HG02678 (cell line): Measurements from ENCODE around the gene CYSLTR2.

Experiments used
- ATAC-seq: cut with Tn5 transposase; IDR thresholded peaks from one replicate; pipeline ENCODE4 v1.9.1; 2021; ENCODE audit warnings: mild to moderate bottlenecking, moderate library complexity; ENCODE audit not compliant: unreplicated experiment

The CYSLTR2 gene

DNA sequence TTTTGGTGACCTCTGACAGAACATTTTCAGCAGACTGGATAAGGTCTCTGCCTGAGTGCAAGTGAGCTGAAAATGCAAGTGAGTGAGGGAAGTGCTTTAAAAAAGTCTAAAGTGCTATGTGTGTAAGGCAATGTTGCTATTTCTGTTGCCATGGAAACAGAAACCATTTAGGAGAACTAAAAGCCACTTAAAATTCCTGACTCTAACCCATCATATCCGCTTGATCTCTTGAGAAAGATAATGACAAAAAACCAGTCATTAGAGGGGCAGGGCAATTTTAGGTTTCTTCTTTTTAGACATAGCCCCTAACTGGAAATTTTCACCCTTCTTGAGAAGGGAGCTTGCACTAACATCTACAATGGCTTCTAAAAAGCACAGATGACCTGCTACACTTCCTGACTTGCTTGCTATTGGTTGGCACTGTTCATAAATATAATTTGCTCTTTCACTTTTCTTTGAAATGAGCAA is at the start of gene CYSLTR2:
Gene CYSLTR2, plus strand, starts transcription at position 458 of the 468 bp plus-strand sequence. CDS start 52,889 bp downstream, outside the sequence.
- ATAC-seq: peak; percentile 53

- ATAC-seq: no peak
Observed at GRCh38 chr13:48615049-48615448, 38.7 kb upstream of the CYSLTR2 start.

GRCh38 chr13:48618937-48619336 is 34.8 kb upstream of the CYSLTR2 start:
- ATAC-seq: no peak

DNA sequence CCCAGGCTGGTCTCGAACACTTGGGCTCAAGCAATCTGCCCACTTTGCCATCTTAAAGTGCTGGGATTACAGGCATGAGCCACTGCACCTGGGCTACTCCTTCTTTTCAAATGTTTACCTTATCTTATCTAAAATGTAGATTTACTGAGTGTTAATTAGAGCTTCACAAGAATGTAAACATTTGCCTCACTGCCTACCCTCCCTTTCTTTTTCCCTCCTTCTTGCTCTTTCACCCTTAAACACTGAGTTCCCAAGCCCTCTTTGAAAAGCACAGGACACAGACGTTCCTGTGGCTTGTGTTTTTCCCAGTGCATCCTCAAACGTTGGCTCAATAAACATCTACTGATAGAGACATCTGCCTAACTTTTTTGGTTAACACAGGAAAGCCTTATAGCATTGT is 32.7 kb upstream of the CYSLTR2 start:
- no peak for ATAC-seq

GRCh38 chr13:48624016-48624415 is 29.7 kb upstream of the CYSLTR2 start:
- no peak for ATAC-seq

DNA sequence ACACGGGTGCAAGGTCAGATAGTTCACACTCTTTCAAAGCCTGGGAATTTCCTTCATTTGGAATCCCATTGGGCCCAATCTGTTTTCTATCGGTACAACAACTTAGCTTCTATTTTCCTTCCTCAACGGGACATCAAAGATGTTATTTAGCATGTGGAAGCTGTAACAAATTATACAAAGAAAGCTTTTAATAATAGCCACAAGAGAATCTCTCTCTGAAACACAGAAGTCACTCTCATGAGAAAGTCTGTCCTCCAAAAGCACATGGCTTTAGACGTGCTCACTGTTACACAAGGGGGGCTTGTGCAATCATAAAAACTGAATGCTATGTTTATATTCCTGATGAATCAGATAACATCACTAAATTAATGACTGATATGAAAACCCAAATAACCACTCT is 28.9 kb upstream of the CYSLTR2 start:
- no peak for ATAC-seq

DNA sequence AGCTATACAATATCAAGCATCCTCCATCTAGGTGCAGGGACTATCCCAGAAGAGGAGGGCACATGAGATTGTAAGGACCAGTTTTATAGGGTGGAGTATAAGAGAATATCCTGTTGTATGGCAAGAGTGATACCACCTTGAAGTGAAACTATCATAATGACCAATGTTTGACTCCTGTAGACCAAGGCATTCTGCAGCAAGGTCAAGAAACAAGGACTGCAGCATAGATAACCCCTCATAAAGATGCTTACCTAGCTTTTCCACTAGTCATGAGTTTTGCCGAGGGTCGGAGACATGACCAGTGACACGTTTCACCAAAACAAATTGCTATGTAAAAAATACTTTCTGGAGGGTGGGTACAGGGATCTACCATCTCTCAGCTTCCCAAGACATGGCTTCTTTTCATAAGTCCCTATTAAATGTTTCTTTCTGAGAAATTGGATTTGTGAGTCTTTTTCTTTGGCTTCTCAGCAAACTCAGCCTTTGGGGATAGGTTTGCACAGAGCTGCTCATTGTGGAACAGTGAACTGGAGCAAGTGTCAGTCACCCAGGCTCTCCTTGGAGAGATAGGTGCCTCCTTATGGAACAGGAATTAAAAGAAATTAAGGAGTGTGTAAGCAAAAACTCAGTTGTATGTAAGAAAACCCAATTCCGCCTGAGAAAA is 28.2 kb upstream of the CYSLTR2 start:
- no peak for ATAC-seq

- ATAC-seq: no peak
Observed at GRCh38 chr13:48626077-48626449, 27.7 kb upstream of the CYSLTR2 start.

DNA sequence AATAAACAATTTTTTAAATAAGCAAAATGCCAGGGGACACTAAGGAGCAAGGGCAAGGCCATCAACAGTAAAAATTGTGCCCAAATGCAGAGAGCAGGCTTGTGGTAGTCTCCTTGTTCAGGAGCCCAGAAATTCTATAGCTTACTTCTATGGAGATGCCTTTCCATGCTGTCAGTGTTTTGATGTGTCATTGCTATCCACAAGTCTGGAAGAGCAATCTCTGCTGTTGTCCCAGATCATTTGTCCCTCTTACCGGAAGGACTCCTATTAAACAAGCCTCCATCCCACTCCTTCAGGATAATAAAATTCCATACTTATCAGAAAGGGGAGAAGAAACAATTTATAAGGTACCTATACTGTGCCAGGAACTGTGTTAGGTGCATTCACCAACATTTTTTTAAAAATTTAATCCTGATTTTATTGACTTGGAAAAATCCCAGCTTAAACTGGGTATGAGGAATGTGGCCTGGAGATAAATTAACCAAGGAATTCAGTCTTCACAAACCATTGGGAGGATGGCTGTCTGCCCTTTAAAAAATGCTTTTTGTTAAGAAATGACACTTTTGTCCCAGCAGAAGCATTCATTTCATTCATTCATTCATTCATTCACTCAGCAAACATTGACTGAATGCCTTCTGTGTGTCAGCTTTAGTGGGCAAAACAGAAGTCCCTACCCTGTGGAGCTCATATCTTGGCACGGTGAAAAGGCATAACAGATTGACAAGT is 26.8 kb upstream of the CYSLTR2 start:
- ATAC-seq: no peak

GRCh38 chr13:48629277-48629676 is 24.5 kb upstream of the CYSLTR2 start:
- ATAC-seq: no peak

DNA sequence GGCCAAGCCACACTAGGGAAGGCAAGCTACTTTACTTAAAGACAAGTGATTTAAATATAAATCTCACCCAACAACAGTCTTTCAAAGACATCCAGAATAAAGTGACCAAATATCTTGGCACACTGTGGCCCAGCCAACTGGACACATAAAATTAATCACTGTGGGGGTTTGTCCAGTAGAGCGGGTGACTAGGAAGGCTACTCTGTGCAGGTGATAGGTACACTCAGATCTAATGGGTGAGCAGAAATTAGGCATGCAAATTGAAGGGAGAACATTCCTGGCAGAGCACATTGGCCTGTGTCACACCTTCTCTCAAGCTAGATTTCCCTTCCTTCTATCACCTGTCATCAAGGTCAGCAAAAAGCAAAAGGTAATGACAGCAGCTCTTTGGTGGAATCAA is 23.4 kb upstream of the CYSLTR2 start:
- no peak for ATAC-seq

- no peak for ATAC-seq
Observed at GRCh38 chr13:48630773-48631172, 23.0 kb upstream of the CYSLTR2 start.

- ATAC-seq: no peak
Observed at GRCh38 chr13:48631441-48631840, 22.3 kb upstream of the CYSLTR2 start.

- no peak for ATAC-seq
Observed at GRCh38 chr13:48633700-48634099, 20.0 kb upstream of the CYSLTR2 start.

DNA sequence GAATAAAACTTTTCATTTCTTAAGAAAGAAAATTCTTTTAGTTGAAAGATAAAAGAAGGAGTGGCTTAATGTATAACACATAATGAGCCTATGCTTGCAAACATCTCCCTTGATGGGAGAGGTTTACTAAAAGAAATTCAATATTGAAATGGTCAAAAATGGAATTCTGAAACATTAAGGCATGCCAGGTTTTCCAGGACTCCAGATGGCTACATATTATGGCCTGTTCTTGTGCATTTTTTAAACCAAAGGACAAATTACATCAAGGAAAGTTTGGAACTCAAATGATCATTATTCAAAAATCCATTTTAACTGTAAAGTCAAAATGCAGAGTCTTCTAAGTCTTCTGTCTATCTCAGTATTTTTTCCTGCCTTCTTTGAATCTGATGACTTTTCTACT is 19.1 kb upstream of the CYSLTR2 start:
- no peak for ATAC-seq

DNA sequence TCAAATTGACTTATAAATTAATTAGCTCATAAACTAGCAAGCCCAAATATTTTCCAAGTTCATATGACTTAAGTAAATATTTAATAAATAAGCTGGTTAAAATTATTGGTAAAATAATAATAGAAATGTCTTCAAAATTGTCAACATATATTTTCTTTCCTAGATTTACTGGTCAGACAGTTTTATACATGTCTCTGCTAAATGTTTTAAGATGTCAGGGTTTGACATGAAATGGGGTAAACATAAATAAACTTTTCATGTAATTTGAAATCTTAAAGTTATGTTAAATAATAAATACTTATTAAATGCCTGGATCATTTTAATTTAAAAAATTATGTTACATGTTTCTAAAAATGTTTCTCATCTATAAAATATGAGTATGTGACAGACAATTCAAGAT is 18.3 kb upstream of the CYSLTR2 start:
- no peak for ATAC-seq

DNA sequence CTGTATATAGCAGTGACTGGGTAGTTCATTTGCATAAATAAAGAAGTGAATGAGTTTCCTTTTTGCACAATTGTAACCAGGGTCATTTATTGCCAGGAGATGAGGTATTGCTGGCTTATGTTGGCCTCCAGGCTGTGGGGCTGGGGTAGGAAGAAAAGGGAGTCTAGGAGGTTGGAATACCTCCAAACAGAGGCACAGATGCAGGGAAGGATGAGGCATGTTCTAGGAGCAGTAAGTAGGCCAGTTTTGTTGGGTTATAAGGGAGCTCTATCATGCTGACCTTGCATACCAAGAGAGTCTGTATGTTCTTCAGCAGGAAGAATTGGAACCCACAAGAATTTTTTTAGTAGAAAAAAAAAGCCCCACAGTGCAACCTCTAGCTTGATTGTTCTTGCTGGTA is 17.2 kb upstream of the CYSLTR2 start:
- ATAC-seq: no peak

DNA sequence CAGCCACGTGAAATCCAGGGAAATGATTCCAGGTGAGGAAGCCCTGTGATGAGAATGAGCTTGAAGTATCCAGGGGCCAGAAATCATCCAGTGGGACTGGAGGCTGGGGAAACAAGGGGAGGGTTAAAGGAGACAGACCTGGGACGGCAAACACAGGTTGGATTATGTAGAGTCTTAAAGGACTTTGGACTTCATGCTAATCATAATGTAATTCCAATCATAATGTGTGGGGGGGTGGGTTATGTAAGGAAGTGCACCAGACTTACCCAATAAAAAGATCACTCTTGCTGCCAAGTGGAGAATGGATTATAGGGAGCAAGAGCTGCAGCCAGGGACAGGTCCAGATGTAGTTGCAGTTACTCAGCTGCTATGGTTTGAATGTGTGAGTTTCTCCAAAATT is 16.1 kb upstream of the CYSLTR2 start:
- no peak for ATAC-seq

GRCh38 chr13:48640767-48641166 is 13.0 kb upstream of the CYSLTR2 start:
- no peak for ATAC-seq

DNA sequence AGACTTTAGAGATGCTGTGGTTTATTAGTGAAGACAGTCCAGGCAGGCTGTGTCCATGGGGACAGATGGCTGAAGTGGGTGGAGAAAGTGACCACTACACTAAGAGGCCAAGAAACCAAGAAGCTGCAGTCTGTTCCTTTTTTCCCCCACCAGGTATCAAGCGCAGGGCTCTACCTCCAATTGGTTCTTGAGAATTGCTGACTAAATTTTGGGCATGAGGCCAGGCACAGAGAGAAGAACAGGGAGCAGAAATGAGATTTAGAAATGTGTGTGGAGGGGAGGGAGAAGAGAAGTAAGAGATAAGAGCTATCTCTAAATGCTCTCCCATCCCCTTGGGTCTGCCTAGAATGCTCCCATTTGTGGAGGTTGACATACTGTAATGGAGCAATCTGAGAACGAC is 12.3 kb upstream of the CYSLTR2 start:
- ATAC-seq: no peak

GRCh38 chr13:48642061-48642460 is 11.7 kb upstream of the CYSLTR2 start:
- ATAC-seq: no peak

GRCh38 chr13:48643159-48643558 is 10.6 kb upstream of the CYSLTR2 start:
- no peak for ATAC-seq

DNA sequence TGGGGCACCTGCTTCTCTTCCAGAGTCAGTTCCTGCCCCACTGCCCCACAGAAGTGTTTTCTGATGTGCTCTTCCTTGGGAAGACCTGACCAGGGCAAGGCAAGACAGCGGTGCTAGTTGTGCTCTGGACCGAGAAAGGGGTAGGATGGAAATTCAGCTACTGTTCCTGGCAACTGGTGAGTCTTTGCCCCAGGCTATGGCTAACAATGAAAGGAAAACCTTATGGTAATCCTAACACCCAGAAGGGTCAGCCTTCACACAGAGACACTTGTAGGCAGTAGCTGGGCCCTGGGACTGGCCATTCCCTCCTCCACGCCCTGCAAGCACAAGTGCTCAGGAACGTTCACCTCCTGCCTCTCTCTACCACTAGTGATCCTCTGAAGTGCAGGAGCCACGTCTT is 9.6 kb upstream of the CYSLTR2 start:
- ATAC-seq: no peak
